ENCODE data around the gene MFSD2B.

GRCh38 chr2:24015562-24016375 lies 5.9 kb downstream of the MFSD2B start:
- TF ChIP-seq POLR2A (IDR thresholded peaks at IDR 0.05) (no peak), POLR2AphosphoS5 (IDR thresholded peaks at IDR 0.05) (no peak), CTCF (IDR thresholded peaks at IDR 0.05) (no peak), EP300 (IDR thresholded peaks at IDR 0.05) (no peak)

Data from suprapubic skin (tissue), 4 donors.